ENCODE measurements around the gene PSD4. TPM values are rescaled to one million over a fixed set of nuclear protein-coding genes. Genes with fewer than 3 reads are reported as not detected.

The PSD4 gene
- total RNA-seq, 1 donor from 2014 or later, result 27.1 TPM

DNA sequence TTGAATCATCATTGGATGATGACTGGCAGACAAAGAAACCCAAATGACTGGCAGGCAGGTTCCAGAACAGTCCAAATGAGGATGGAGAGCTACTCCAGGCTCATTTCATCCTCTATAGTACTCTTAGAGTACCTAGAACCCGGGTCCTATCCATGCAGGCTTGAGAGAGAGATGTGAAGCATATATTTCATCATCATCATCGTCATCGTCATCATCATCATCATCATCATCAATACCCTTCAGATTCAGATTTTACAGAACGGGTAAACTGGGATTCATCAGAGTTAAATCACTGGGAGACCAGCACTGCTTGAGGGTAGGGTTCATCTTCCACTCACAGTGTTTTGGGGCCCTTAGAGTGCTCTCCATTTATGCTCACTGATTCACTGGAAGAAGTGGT lies 52.7 kb downstream of the PSD4 start:
- H3K36me3 Mint-ChIP-seq (ENCODE audit: insufficient read depth), result no peaks in the 10 kb centered on the region
- H3K9me3 Mint-ChIP-seq (ENCODE audit: low read depth), result no peaks in the 10 kb centered on the region
- no peak for DNase-seq (ENCODE audit: low spot score, unreplicated experiment)
- peaks cover 14% of the 10 kb centered on the region for H3K27me3 Mint-ChIP-seq
- TF ChIP-seq CTCF (IDR thresholded peaks at IDR 0.05; ENCODE audit: unreplicated experiment), result no peak
- peaks cover 11% of the 10 kb centered on the region for H3K4me1 Mint-ChIP-seq (ENCODE audit: low read depth)
- no peak overlapping the region for H3K4me3 Mint-ChIP-seq (ENCODE audit: low read depth)
- H3K27ac Mint-ChIP-seq, result no peak overlapping the region

DNA sequence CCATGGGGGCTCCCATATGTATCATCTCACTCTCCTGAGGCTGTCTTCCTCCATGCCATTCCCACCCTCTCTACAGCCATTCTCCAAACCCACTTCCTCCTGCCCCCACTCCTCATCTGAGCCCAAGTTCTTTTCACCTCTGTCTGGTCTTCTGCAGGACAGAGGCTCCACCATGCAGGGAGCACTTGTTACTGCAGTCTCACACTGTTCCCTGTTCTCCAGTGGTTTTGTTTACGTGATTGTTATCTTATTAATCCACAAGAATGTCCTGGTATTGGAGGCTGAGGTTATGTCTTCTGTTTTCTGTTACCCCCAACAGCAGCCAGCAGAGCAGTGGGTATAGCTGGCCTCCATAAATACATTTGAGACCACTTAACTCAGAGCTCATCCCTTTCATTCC lies 53.5 kb downstream of the PSD4 start:
- DNase-seq (ENCODE audit: low spot score, unreplicated experiment), result no peak
- H3K4me1 Mint-ChIP-seq (ENCODE audit: low read depth), result peaks cover 11% of the 10 kb centered on the region
- H3K36me3 Mint-ChIP-seq (ENCODE audit: insufficient read depth), result no peaks in the 10 kb centered on the region
- no peak for TF ChIP-seq CTCF (IDR thresholded peaks at IDR 0.05; ENCODE audit: unreplicated experiment)
- H3K9me3 Mint-ChIP-seq (ENCODE audit: low read depth), result no peaks in the 10 kb centered on the region
- H3K27ac Mint-ChIP-seq, result no peak overlapping the region
- H3K27me3 Mint-ChIP-seq, result peaks cover 11% of the 10 kb centered on the region
- no peak overlapping the region for H3K4me3 Mint-ChIP-seq (ENCODE audit: low read depth)

GRCh38 chr2:113227698-113228097 lies 53.9 kb downstream of the PSD4 start:
- H3K4me1 Mint-ChIP-seq (ENCODE audit: low read depth), result peaks cover 11% of the 10 kb centered on the region
- no peak overlapping the region for H3K4me3 Mint-ChIP-seq (ENCODE audit: low read depth)
- no peaks in the 10 kb centered on the region for H3K36me3 Mint-ChIP-seq (ENCODE audit: insufficient read depth)
- no peak for DNase-seq (ENCODE audit: low spot score, unreplicated experiment)
- H3K27ac Mint-ChIP-seq, result no peak overlapping the region
- TF ChIP-seq CTCF (IDR thresholded peaks at IDR 0.05; ENCODE audit: unreplicated experiment), result no peak
- H3K9me3 Mint-ChIP-seq (ENCODE audit: low read depth), result no peaks in the 10 kb centered on the region
- H3K27me3 Mint-ChIP-seq, result peaks cover 11% of the 10 kb centered on the region

DNA sequence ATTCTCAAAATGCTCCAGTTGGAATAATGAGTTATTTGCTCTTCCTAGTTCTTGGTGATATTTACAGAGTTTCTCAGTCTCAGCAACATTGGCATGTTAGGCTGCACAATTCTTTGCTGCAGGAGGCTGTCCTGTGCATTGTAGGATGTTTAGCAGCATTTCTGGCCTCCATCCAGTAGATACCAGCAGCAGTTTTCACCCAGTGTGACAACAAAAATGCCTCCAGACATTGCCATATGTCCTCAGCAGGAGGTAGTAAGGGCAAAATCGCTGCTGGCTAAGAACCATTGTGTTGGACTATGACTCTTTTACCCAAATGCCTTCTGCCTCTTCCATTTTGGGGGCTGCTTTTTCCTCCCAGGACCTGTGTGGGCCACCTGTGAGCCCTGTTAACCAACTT lies 54.6 kb downstream of the PSD4 start:
- no peaks in the 10 kb centered on the region for H3K9me3 Mint-ChIP-seq (ENCODE audit: low read depth)
- H3K27ac Mint-ChIP-seq, result no peak overlapping the region
- peaks cover 11% of the 10 kb centered on the region for H3K4me1 Mint-ChIP-seq (ENCODE audit: low read depth)
- no peaks in the 10 kb centered on the region for H3K36me3 Mint-ChIP-seq (ENCODE audit: insufficient read depth)
- TF ChIP-seq CTCF (IDR thresholded peaks at IDR 0.05; ENCODE audit: unreplicated experiment), result no peak
- DNase-seq (ENCODE audit: low spot score, unreplicated experiment), result no peak
- H3K4me3 Mint-ChIP-seq (ENCODE audit: low read depth), result no peak overlapping the region
- H3K27me3 Mint-ChIP-seq, result peaks cover 11% of the 10 kb centered on the region

DNA sequence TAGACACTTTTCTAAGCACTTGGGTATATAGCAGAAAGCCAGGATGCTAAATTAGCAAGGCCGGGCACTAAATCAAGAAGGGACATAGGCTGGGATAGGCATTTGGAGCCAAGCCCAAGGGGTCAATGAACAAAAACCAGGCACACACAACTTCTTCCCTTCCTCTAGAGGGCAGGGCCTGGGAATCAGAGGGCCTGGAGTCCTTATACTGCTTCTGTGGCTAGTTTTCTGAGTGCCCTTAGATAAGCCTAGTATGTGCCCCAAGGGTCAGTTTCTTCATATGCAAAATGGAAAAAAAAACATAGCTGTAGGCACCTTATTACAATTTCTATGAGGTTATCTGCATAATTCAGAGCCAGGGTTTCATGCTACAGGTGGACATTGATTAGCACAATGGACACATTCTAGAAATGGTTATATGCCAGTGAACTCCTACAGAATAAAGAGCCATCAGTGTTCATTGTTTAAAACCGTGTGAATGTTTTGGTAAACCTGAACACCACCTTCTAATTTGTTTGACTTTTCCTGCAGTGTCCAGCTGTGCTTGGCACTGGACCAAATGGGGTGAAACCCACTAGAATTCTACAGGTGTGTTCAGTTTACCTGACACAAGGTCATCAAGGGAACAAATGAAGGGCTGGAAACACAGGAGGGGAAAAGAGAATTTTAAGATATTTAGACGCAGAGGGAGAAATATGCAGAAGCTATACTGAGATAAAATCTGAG lies 55.4 kb downstream of the PSD4 start:
- Mint-ChIP-seq H3K27ac (no peak overlapping the region), H3K9me3 (ENCODE audit: low read depth) (no peaks in the 10 kb centered on the region), H3K4me3 (ENCODE audit: low read depth) (no peak overlapping the region), H3K27me3 (peaks cover 11% of the 10 kb centered on the region), H3K4me1 (ENCODE audit: low read depth) (peaks cover 11% of the 10 kb centered on the region), H3K36me3 (ENCODE audit: insufficient read depth) (no peaks in the 10 kb centered on the region)
- DNase-seq (ENCODE audit: low spot score, unreplicated experiment), result no peak
- TF ChIP-seq CTCF (IDR thresholded peaks at IDR 0.05; ENCODE audit: unreplicated experiment), result no peak
